ENCODE measurements around the gene SLC41A3.
A peak's percentile ranks its signal among the peaks of the same experiment; 100 is the strongest.

The SLC41A3 gene

GRCh38 chr3:126083913-126084767, at the start of gene SLC41A3:
TSS of gene SLC41A3 (minus strand) at chr3:126084124. CDS start at chr3:126068219, 15,905 bp downstream.
- peak; percentile 80 for DNase-seq (ENCODE audit: low read depth)
- H3K4me3 ChIP-seq (ENCODE audit: low read length) = peak within 1 kb of the TSS; percentile 73
- TF ChIP-seq CTCF (conservative IDR thresholded peaks at IDR 0.05; ENCODE audit: low read length) = peak; percentile 47

DNA sequence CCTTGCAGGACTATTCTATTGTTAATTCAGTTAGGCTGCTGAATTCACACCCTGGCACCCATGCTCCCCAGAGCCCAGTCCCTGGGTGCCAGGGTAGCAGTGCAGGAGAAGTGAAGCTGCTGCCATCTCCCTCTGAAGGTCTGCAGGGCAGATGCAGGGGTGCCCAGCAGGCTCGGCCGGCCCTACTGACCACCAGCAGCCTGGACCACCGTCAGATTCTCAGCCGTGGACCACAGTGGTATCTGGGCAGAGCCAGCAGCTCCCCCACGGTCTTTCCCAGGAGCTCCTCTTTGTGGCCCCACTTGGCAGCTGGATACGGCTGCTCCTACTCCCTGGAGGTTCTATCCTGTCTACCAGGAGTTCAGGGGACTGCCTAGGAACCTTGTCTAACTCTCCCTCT, 49.7 kb upstream of the SLC41A3 start:
- DNase-seq (ENCODE audit: low read depth) = no peak

DNA sequence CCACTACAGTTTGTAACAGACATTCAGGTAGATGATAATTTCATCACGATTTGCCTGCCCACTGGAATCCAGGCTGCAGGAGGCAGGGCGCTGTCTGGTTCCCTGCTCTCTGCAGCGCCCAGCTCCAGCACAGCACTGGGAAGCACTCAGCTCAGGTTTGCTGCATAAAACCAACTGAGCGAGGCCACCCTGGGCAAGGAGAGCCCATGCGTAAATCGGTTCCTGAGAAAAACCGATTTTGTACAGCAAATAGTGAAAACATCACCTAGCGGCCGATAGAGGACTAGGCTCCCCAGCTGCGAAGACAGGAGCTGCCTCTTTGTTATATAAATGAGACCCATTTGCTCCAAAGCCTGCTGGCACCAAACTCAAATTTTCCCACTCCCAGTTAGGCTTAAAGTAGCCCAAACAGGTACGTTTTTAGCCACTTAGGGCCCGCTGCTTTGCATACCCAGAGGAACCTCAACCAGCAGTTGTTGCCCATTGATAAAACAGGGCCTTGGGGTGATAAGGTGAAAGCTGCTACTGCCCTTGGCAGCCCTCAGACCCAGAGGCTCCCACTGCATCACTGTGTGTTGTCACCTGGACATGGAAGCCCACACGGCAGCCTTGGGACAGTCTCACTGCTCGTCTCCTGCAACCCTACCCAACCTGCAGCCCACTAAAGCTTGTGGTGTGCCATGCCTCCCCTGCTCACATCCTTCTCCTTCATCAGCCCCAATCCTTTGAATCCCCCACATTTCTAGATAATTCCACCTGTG, 49.0 kb upstream of the SLC41A3 start:
- peak; percentile 42 for TF ChIP-seq CTCF (conservative IDR thresholded peaks at IDR 0.05; ENCODE audit: low read length)
- no peak overlapping the region for H3K4me3 ChIP-seq (ENCODE audit: low read length)
- DNase-seq (ENCODE audit: low read depth) = no peak

More for the DNA sequence above, 49.7 kb upstream of the SLC41A3 start:
- no peak for TF ChIP-seq CTCF (conservative IDR thresholded peaks at IDR 0.05; ENCODE audit: low read length)
- H3K4me3 ChIP-seq (ENCODE audit: low read length) = no peak overlapping the region

- no peak overlapping the region for H3K4me3 ChIP-seq (ENCODE audit: low read length)
- TF ChIP-seq CTCF (conservative IDR thresholded peaks at IDR 0.05; ENCODE audit: low read length) = no peak
- no peak for DNase-seq (ENCODE audit: low read depth)
These were observed 48.2 kb upstream of the SLC41A3 start for GRCh38 chr3:126131881-126132750.

- no peak overlapping the region for H3K4me3 ChIP-seq (ENCODE audit: low read length)
- no peak for TF ChIP-seq CTCF (conservative IDR thresholded peaks at IDR 0.05; ENCODE audit: low read length)
- DNase-seq (ENCODE audit: low read depth) = no peak
These were observed 47.2 kb upstream of the SLC41A3 start for GRCh38 chr3:126130981-126131745.
